RCC 7860 (cell line): Measurements from ENCODE around the gene AMBP.
"Not testable (repeated sequence)": the region's sequence is repeated elsewhere in the genome, so short reads cannot be mapped to it uniquely, and the experiment has no call there.

Source experiments
- DNase-seq: peaks from one replicate; pipeline ENCODE4 v3.0.0-alpha.2; 2015; ENCODE audit warnings: low spot score
- FAIRE-seq: peaks from 2 replicates; lab custom pipeline; 2012; peaks lifted over from hg19 to GRCh38; lab: Jason Lieb, UNC

The AMBP gene

DNA sequence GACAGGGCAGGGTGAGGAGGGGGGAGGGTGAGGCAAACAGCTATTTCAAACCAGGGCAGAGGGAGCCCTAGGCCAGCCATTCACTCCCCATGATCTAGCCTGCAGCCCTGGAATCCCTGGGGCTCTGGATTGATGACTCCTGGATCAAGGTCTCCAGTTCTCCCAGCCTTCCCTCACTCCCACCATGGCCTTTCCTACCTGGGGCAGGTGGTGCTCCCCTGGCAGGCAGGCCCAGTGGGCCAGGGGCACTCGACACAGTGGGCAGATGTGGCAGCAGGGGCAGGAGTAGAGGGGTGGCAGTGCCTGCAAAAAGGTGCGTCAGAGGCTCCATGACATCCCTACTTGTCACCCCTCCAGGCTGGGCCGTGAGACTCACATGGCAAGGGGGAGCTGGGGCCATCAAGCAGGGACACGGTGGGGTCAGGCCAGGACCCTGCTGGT, 15.0 kb upstream of the AMBP start:
- DNase-seq (no peak), FAIRE-seq (no peak)

DNA sequence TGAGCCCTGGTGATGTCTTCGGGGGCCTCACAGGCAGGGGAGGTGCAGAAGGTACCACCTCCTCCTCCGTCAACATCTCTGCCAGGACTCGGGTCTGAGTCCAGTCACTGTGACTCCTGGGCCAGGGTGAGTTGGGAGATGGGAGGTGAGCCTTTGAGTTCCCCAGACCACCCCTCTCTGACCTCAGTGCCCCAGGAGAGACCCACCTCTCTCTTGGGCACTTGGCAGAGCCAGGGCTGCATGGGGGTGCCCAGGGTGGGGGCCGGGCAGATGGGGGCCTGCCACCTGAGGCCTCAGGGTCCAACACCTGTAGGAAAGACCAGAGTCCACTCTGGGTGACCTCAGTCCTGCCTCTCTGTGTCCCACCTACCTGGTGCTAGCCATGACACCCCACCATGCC, 14.2 kb upstream of the AMBP start:
- no peak for DNase-seq
- FAIRE-seq = no peak

DNA sequence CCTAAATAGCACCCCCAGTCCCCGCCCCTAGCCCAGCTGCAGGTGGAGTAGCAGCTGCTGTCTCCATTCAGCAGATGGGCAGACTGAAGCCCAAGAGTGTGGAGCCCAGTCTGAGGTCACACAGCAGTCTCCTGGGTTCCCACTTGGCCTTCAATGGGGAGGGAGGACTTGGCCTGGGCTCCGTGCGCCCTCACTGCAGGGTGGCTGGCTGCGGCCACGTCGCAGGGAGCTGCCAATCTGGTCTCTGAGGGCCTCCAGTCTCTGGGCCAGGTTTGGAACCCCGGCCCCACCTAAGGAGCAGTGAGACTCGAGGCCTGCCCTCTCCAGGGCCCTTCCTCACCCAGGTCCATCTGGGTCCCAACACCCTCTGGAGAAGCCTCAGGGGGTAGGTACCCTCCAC, 13.6 kb upstream of the AMBP start:
- DNase-seq (no peak), FAIRE-seq (no peak)

DNA sequence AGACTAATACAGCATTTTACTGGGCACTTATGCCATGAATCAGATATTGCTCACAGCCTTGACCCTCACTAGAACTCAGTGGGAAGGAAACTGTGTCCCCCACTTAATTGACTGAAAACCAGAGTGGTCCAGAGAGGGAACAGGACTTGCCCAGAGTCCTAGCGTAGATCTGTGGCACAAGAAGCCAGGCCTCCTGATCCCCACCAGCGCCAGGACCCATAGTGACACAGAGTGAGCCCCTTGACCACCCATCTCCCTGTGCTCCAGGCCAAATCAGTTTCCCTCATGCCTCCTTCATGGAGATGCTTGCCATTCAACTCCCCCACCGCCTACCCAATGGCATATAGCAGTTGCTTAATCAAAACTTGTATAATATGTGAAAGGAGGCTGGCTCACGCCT, 12.7 kb upstream of the AMBP start:
- DNase-seq (no peak), FAIRE-seq (no peak)

DNA sequence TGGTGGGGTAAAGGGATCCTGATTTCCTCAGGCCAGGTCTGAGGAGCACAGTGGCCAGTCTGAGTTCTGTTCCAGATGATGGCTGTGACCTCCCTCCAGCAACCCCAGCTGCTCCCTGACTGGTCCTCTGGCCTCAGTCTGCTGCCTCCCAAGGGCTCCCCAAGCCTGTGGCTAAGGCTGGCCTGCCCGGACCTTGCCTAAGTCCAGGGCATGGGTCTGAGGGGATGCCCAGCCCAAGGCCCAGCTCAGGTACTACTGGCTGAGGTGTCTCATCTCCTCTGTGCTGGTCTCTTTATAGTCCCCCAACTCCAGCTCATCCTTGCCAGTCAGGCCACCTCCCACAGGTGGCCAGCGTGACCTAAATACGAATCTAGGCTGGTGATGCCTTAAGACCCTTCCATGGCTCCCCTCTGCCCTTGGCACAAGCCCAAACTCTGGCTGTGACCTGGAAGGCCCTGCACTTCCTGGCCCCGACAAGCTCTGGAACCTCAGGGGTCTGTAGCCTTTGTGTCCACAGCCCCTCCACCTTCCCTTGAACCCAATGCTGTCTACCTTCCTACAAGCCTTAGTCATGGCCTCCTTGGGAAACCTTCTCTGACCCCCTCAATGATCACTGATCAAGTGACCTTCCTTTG, 11.2 kb upstream of the AMBP start:
- DNase-seq (no peak), FAIRE-seq (no peak)

DNA sequence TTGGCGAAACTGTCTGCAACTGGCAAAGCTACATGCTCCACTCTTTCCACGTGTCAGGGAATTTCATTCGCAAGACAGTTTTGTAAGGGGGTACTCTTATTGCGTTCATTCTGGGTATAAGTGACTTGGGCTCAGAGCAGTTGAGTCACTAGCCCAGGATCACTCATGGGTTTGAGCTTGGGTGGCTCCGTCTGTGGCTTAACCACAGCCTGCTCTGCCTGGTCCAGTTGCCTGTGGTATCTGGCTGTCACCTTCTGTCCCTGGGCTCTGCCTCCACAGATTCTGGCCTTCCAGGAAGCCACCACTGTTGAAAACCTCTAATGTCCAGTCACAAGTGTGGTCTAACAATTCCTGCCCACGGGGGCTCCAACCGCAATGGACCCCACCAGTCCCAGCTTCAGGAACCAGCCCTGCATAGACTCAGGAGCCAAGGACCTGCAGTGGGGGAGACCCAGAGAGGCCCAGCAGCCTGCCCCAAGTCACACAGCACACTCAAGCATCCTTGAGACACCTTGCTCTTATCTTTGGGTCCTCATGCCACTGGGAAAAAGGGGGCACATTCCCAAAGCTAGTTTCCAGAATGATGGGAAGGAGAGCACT, 10.6 kb upstream of the AMBP start:
- DNase-seq (no peak), FAIRE-seq (peak; percentile 21)

DNA sequence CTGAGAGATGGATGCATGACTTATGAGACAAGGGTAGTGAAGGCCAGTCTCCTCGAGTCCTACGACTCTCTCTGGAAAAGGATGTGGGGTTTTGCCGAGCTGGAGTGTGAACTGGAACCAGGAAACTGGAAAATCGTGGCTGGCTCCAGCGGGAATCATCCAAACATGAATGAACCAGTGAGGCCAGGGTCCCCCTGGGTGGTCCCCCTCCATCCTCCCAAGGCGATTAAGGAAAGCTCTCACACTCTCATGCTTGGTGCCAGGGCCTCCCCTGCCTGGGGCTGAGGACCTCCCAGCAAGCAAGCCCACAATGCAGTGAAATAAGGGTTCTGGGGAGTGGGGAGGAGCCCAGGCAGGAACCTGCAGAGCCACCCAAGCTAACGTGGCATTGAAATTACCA, 9.6 kb upstream of the AMBP start:
- FAIRE-seq = no peak
- DNase-seq = no peak

DNA sequence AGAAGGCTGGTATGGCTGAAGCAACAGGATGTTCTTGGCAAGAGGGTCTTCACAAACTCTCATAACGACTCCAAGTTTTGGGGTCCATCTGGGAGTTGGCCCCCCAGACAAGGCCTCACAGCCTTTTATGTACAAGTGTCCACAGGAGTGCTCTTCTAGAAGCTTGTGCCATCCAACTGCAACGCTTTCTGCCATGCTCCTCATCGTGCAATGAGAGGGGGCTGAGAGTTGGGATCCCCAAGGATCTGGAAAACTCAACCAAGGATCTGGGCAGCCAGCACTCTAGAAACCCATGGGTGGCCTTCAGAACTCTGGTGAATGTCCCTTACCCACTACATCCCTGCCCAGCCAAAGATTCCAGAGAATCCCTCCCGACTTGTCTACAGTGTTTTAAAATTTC, 8.5 kb upstream of the AMBP start:
- no peak for DNase-seq
- no peak for FAIRE-seq

DNA sequence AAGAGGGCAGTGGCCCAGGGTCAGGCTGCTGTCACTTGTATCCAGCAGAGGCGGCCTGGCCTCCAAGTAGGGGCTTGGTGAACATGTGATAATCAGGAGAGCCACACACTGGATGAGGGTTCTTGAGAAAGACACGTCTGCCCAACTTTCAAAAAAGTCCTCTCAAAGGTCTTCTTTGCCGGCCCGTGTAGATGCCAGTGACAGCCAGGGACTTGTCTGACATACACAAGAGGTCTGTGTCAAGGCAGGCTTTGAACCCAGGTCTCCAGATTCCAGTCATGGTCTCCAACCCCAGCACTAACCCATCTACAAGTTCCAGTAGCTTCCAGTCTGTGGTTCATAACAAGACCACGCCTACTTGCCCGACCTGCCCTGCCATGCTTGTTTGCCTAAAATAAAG, 7.9 kb upstream of the AMBP start:
- FAIRE-seq (no peak), DNase-seq (no peak)

DNA sequence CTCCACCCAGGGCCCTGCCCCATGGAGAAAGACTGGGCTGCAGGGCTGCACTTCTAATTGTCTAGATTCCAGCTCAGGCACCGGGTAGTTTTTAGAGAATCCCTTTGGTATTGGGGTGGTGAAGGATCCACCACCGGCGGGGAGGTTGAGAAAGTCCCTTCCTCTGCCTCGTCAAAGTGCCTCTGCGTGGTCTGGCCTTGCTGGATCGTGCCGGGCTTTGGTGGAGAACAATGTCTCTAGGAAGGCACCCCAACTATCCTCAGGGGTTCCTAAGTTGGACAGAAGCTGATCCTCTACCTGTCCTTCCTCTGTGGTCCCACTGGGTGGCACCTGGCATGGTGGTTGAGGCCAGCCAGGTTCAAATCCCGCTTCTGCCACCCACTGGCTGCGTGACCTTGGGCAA, 7.3 kb upstream of the AMBP start:
- FAIRE-seq (no peak), DNase-seq (no peak)

DNA sequence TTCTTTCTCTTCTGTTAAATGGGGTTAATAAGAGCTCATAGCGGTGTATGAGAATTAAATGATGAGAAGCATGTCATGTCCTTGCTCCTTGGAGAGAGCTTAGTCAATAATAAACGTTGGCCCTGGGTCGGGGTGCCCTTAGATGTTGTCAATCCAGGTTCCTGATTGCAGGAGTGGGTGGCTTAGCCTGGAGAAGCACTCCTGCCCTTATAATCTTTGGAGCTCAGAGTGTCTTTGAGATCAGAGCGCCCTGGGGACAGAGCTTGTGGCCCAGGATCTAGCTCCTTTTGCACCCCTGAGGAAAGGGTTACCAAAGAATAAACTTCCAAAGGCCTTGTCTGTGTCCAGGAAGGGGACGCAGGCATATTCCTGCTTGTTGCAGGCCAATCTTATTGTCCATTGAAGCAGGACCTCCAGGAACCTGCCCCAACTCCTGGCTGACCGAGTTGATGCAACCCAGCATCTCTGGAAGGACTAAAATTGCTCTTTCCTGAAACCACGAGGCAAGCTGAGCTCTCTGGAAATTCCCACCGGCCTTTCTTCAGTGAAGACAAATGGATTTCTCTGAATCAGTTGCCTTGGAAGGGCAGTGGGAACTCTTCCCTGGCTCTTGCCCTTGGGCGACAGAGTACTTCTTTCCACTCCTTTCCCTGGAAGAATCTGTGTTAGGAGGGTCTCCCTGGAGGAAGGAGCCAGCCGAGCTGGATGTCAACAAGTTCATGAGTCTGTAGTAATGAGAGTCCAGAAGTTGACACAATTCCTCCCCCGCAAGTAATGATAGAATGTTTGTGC, 6.4 kb upstream of the AMBP start:
- FAIRE-seq = no peak
- no peak for DNase-seq

DNA sequence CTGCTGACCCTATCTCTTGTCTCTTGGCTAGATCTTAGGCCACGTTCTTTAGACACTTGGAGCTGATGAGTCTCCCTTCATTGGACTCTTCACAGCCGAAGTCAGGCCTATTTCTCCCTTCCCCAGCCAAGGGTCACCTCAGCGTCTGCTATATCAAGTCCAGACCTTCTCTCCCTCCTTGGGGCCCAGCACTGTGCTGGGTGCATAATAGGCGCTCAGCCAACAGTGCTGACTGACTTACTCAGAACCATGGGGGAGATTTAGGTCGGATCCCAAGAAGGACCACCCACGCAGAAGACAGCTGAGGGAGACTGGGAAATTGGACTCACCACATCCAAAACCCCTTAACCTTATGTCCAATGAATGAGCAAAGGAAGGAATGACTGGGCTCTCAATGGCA, 5.6 kb upstream of the AMBP start:
- DNase-seq (no peak), FAIRE-seq (no peak)

DNA sequence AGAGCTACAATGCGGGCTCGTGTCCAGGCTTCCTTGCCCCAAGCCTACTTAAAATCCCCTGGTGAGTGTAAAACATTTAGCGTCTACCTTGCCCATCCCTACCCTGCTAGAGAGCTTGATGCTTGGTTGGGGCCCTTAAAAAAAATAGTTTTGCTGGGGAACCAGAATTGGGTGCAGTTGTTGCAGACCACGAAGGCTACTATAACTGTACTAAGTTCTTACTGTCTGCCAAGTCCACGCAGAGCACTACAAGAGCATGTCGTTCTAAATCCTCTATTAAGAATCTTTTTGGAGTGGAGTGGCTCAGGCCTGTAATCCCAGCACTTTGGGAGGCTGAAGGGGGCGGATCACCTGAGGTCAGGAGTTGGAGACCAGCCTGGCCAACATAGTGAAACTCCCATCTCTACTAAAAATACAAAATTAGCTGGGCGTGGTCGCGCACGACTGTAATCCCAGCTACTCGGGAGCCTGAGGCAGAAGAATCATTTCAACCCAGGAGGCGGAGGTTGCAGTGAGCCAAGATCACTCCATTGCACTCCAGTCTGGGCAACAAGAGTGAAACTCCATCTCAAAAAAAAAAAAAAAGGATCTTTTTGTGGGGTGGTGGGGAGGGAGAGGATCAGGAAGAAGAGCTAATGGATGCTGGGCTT, 4.8 kb upstream of the AMBP start:
- DNase-seq, FAIRE-seq: not testable (repeated sequence)

DNA sequence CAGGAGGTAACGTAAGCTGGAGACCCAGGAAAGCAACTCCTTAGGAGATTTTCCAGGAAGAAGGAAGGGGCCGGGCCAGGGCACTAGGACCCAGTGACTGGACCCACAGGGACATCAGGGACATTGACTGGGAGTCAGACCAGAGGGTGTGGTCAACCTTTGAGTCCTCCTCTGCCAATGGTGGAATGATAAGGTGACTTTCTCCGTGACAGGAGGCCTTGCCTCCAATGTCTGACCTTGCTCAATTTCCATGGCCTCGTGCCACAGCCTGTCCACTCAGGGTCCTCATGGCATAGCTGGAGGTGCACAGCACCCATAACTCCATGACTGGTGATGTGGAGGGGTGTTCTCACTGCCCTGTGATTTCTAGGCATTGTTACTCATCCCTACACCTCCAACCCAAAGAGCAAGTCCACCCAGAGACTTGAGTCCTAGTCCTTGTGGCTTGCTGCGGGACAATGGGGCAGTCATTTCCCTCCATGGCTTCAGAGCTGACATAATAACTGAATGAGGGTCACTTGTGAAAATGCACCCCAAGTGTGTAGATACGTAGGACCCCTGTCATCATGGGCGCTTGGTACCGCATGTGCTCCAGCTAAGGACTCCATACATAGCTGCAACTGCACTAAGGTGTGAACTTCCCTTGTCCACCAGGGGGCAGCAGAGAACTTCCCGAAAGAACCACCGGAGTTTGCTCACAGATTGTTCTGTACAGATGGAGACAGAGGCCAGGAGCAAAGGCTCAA, 4.1 kb upstream of the AMBP start:
- peak; percentile 80 for DNase-seq
- FAIRE-seq = peak; percentile 66

DNA sequence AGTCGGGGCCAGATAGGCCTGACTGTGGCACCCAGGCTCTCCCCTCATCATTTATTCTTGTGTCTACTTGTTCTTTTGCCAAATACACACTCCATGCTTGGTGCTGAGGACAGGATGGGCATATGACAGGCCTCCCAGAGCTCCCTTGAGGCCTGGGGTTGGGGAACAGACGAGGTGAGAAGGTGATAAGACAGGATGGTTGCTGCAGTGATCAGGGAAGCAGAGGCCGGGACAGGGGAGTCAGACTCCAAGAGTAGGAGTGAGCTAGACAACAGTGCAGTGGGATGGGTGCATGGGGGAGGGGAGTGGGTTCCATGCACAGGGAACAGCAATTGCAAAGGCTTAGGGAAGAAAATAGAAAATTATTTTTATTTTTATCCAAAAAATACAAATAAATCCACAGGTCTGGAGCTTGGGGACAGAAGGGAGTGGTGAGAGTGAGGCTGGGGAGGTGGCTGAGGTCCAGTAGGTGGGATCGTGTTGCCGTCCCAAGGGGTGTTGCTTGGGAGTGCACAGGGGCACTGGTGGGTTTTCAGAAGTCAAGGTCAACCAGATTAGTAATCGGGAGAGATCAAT, 3.4 kb upstream of the AMBP start:
- DNase-seq (no peak), FAIRE-seq (no peak)

DNA sequence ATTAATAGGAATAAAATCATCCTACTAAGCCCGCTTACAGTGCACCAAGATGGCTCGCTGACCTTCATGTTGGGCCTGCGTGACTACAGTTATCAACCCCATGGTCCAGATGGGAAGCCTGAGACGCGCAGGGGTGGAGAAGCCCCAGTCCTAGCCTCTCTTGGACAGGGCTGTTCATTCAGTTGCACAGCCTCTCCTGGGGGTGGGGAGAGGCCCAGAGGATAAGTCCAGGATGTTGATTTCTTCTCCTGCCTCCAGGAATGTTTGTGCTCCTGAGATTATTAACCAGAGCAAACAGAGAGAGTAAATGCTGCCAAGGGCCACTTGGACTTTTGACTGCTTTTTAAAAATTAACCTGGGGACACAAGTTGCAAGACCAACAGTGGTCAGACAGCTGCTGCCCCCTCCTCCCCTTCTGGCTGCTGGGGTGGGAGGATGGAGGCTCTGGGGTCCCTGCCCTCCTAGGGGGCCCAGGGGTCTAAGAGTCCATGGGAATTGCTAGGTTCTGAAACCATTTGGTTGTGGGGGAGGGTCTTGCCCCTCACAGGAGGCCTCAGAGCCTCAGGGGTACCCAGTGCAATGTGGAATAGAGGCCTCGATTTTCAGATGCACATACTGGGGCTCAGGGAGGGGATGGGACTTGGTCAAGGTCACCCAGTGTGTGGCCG, 2.8 kb upstream of the AMBP start:
- DNase-seq (peak; percentile 79), FAIRE-seq (peak; percentile 95)

DNA sequence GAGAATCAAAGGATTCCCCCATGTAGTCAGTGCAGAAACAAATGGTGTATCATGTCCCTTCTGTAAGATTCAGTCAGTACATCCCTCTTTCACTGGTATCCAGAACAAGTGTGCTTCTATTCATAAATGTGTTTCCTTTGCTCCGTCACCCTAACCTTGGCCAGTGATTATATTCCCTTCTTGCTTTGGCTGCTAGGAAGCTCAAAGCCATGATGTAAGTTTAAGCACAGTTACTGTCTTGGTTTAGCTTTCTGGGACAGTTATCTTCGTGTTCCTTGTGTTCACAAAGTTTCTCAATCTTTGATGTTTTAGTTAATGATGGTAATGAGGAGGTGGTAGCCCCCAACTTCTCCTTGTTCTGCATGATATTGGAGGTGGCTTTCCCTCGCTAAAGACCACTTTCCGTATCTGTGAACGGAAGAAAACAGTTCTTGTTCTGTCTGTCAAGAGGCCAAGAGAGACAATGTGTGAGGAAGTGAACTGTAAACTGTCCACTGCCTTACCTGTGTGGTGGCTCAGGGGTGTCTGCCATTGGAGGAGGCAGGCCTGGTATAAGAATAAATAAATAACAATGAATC, 2.2 kb upstream of the AMBP start:
- FAIRE-seq (no peak), DNase-seq (no peak)

DNA sequence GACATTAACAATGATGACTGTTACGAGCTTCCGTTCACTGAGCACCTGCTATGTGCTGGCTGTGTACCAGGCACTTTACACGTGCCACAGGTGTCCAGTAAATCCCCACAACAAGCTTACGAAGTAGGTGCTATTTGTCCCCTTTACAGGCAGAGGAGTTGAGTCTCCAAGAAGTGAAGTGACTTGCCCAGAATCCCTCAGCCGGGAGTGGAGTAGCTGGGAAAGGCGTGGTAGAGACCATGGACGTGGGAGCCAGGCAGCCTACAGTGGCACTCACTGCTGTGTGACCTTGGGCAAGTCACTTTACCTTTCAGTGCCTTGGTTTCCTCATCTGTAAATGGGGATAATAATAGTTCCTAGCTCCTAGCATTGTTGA, 669 bp upstream of the AMBP start:
- no peak for FAIRE-seq

DNA sequence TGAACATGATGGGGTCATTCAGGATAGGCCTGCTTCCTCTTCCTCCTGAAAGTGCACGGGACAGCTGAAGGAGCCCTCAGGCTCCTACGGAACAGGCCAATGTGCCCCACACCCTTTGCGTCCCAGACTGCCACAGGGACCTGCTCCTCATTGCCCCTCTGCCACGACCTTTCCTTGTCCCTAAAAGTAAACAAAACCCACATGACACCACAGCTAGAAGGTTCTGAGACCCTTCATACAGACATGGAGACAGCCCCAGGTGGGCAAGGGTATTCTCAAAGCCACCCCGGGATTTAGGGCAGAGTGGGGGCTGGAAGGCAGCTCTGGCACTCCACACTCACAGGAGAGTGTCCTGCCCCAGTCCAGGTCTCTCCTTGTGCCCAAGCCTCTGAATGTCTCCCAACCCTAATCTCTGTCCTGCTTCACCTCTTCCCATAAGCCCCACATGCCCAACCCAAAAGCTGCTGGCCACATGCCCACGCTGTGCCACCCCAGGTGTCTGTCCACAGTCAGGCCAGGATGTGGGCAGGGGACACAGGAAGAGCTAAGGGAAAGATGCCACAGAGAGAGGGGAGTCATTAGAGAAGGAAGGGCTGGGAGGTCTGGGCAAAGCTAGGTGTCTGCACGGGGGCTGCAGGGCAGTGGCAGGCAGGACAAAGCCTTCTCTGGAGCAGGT, 800 bp downstream of the AMBP start:
- FAIRE-seq (no peak), DNase-seq (no peak)

More for the DNA sequence above, 669 bp upstream of the AMBP start:
- no peak for DNase-seq
